Hematopoietic multipotent progenitor cell treated with erythropoietin and hydrocortisone succinate and interleukin-3 and kit ligand, for 17 days (in vitro differentiated cells): ENCODE data around the gene S100PBP.

ENCODE experiments used
- DNase-seq: peaks from one replicate; pipeline ENCODE4 v3.0.0-alpha.2; 2015; ENCODE audit warnings: low spot score

The S100PBP gene

DNA sequence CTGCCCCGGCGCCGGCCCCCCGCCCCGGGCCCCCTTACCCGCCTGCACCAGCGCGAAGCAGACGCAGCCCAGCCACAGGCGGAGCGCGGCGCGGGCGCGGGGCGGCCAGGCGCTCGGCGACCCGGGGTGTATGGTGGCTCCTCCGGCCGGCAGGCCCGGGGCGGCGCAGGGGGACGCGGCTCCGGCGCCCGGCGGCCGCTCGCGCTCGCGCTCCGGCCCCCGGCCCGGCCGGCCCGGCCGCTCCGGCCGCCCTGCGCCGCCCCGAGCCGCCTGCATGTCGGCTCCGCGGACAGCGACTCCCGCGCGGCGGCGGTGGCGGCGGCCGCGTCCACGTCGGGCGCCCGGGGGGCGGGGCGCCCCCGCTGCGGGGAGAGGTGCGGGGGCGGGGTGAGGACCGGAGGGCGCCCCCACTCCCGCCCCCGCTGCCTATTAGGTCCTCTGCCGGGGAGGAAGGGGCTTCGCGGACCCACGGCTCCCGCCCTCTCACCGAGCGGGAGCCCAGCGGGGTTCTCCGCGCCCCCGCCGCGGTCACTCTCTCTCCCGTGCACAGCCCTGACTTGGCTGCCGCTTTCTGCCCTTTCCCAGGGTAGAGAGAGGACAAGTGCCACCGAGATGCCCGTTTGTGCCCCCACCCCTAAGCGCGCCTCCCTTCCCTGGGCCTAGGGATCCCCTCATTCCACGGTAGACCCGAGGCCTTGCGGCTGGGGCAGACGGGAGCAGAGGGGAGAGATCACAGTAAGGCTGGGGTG, 53.3 kb downstream of the S100PBP start, which contains the start of gene FNDC5:
TSS of gene FNDC5 (minus strand) at position 298 of the 749 bp plus-strand sequence.
- no peak for DNase-seq

DNA sequence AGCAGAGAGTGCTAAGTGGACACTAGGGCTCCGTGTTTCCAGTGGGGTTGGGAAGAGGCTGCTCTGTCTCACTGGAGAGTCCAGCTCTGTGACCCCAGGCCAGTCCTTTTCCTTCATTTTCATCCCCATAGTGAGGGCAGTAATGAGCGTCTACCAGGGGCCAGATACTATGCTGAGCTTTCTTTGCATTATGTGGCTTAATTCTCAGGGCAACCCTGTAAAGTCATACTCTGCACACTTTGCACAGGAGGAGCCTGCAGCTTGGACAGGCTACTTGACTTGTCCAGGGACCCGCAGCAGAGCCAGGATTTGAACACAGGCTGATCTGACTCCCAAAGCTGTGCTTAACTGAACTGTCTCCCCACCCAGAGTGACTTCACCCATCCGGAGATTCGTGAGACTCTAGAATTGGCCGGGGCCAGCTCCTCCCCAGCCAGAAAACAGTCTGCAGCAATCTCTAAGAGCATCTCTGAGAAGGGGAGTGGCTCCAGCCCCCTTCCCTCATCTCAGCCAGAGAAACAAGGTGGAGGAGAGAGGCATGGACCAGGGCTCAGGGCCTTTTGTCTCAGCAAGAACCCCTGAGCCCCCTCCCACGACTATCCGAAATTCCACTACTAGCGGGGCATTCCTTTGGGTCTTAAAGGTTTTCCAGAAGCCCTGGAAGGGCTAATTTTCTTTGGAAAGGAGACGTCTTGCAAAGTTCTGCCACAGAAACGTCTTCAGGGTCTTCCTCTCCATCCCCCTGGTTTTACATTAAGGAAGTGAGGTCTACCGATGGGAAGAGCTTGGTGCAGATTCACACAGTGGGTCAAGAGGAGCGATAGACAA, 54.1 kb downstream of the S100PBP start:
- DNase-seq, result no peak

DNA sequence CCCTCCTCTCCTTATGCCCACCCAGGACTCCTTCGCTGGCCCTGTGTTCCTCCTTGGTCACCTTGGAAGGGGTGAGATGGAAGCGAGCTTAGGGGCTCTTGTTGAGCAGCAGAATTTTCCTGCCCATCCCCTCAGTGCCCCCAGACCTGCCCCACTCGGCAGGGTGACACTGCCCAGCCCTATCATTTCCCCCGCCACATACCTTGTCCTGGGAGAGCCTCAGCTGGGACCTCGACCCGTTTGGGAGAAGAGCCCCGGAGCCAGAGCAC, 54.7 kb downstream of the S100PBP start:
- no peak for DNase-seq

DNA sequence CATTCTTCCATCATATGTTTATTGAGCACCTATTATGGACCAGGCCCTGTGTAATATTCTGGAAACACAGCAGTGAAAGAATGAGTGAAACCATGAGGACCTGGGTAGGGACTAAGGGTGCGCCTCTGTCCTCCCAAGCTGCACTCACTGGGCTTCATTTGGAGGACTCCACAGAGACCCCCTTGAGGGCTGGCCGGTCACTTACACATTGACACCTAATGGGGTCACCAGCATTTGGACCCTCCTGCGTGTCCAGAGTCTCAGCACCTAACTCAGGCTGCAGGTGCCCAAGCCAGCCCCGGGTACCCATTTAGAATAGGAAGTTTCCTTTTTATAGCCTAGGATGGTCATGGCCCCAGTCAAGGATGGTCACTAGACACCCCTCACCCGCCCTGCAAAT, 56.0 kb downstream of the S100PBP start:
- no peak for DNase-seq

DNA sequence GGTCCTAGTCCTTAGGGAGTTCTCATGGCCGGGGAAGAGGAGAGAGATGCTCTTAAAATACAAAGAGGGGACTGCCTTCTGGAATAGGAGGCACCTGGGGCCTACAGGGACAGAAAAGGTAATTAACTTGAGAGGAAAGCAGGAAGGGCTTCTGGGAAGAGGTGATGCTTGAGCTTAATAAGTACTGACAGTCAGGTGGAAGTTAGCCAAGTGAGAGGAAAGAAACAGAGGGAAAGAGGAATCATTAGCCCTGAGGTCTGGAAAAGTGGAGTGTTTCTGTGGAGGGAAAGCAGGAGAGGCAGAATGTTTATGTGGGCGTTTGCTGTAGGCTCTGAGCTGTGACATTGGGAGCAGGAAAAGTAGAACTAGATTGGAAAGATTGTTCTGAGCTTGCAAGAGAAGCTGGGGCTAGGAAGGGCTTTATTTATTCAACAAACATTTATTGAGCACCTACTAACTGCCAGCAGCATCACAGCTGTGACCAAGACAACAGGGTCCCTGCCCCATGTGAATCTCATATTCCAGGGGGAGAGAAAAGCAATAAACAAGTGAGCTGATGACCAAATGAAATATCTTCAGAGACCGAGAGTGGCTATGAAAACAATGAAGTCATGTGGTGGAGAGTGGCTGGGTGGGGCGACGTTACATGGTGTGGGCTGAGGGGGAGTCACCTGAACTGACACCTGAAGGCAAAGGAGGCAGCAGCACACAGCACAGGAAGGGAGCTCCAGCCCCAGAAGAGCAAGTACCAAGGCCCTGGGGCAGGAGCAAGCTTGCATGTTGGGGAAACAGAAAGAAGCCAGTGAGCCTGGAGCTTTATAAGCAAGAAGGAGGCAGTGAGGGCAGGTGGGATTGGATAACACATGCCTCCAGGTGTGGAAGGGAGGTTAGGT, 57.7 kb downstream of the S100PBP start:
- no peak for DNase-seq

DNA sequence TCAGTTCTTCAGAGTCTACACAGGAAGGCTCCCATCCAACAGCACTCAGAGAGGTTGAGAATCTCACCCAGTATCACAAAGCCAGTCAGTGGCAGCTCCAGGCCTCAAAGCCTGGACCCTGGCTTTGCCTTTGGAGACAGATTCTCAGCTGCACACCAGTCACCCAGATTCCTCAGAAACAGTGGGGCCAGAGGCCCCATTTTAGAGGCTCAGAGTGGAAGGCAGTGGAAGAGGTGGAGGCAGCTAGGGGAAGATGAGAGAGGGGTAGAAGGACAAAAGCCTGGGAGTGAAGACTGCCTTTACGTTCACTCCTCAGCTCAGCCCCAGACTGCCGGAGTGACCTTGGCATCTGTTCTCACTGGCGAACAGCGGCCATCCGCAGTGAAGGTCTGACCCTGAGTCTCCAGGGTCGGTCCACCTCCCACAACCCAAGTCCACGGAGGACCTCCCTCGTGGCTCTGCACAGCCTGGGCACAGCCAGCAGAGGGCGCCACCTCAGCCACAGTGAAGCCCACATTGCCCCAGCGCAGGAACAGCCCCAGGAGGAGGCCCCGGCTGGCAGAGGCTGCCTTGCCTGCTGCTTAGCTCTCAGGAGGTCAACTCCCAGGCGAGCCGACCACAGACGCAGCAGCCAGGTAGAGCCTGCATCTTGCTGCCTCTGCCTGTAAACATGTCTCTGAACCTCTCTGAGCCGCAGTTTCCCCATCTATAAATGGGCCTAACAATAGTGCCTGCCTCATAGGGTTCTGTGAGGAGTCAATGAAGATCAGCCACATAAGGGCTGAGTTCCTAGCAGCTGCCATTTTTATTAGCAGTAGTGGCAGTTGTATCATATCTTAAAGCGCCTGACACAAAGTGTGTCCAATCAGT, 59.1 kb downstream of the S100PBP start:
- peak; percentile 62 for DNase-seq

DNA sequence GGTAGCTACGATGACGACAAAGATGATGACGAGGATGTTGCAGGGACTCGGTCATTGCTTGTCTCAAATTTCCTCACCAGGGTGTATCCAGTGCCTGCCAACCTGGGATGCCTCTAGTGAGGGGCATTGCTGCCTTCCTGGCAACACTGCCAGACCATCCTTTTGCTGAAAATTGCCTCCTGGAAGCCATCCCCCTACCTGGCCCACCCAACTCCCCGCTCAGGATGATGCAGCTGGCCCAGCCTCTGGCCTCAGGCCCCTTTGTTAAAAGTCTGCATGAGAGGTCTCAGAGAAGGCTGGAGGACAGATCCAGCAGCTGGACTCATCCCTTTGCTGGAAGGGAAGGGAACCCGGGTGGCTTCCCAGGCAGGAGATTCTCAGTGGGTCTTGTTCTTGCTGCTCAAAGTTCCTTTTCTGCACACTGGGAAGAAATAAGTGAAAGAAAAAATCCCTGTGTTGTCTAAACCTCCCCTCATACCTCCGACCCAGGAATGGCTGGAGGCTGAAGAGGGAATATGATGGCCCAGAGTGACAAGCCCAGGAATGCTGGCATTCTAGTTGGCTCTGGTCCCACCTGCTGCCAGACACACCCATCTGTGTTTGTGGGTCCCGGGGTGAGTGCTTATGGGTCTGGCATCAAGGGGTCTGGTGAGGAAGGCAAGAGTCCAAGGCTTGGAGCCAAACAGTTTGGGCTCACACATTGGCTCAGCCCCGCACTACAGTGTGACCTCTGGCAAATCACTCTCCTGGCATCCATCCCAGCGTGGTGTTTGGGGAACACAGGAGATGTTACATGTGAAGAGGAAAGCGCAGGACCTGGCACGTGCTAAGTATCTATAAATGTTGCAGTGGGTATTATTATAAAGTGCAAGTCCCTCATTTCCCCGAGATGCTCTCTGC, 60.0 kb downstream of the S100PBP start:
- no peak for DNase-seq

DNA sequence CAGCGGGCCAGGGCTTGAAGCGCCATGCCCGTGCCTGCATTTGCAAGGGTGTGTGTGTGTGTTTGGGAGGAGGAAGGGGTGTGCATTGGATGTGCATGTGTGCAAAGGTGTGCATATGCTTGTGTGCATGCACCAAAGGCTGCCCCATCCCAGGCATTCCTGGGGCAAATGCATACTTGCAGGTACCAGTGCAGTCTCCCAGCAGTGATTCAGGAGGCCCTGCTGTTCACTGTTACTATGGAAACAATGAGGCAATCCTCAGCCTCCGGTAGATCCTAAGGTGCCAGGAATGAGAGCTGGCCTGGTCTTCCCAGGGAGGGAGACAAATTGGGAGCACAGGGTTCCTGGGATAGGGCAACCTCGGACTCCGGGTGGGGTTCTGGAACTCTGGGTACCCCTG, 60.7 kb downstream of the S100PBP start:
- no peak for DNase-seq

DNA sequence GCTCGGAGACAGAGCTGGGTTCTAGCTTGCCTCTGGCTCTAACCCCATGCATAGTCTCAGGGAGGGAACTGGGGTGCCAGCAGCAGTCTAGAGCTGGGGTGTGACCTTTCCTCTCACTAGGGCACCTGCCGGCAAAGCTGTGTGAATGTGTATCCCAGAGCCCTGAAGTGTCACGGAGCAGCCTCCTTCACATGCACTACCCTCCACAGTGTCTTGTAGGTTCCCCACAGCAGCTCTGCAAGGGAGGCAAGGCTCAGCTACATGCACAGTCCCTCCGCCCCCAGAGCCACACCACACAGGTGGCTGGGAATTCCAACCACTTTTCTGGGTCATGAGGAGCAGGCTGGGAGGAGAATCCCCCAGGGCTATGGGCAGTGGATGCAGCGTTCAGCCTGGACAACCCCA, 61.2 kb downstream of the S100PBP start:
- no peak for DNase-seq

DNA sequence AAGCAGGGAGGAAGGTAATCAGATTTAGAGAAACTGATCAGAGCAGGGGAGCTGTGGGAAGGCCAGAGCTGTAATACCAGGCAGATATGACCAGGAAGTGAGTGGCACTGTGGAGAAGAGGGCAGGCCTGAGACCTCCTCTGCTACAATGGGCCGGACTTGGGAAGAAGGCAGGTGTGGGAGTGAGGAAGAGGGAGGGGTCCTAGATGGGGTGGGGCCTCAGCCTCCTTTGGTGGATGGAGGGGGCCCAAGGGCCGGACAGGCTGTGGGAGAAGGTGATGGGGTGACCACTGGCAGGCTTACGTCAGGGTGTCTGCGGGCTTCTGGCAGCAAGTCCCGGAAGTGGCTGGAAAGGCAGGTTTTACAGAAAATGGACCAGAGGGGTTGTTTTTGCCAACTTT, 63.8 kb downstream of the S100PBP start:
- no peak for DNase-seq

DNA sequence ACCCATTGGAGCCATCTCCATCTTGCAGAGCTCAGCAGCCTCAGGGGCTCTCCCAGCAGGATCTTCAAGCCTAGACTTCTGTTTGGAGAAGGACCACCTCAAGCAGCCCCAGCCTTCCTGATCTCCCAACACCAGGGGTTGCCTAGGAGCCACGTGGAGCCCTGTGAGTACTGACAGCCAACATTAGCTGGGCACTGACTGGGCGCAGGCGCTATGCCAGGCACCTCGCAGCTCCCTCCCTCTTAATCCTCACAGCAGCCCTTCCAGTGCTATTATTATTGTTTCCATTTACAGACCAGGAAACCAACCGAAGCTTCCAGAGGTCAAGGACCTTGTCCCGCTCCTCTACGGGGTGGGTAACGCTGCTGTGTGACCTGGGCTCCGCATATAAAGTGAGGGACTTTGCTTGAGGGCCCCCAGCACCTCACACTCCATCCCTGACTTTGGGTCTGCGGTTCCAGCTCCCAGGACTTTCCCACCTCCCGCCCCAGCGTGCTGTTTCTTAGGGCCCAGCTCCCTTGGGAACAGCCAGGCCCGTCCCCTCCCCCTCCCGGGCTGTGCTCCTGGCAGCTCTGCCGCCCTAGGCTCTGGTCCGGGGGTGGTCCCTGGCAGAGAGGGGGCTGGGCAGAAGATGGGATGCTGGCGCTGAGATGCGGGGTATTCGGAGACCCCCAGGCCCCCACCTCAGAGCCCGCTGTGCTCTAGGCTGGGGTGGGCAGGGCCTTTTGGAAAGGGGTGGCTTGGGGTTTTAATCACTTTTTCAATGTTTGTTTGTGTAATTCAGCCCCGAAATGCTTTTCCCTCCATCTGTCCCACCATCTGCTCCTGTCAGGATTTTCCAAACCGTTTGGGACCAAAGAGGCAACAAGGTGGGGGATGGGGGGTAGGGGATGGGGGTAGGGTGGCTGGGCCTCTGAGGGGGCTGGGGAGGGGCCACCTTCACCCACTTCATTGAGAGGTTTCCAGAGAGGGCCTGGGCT, 64.7 kb downstream of the S100PBP start:
- DNase-seq, result no peak

DNA sequence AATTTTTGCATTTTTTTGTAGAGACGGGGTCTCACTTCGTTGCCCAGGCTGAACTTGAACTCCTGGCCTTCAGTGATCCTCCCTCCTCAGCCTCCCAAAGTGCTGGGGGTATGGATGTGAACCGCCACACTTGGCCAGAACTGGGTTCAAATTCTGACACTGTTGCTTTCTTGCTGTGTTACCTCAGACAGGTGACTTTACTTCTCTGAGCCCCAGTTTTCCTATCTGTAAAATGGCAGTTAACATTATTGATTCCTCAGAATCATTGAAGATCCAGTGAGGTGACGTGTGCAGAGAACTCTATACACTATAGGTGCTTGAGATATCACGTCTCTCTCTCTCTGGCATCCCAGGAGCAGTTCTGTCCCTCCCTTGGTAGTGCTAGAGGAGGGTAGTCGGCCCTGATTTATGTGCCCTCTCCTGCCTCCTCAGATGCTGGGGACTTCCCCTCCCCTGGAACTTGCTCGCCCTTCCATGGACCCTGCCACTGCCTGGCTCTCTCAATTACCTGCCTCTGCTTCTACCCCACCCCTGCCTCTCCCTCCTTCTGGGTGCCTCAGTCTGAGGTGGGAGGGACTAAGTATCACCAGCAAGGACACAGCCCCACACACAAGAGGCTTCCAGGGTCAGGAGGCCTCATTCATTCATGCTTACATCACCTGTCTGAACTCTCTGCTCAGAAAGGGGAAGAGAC, 66.0 kb downstream of the S100PBP start:
- no peak for DNase-seq

DNA sequence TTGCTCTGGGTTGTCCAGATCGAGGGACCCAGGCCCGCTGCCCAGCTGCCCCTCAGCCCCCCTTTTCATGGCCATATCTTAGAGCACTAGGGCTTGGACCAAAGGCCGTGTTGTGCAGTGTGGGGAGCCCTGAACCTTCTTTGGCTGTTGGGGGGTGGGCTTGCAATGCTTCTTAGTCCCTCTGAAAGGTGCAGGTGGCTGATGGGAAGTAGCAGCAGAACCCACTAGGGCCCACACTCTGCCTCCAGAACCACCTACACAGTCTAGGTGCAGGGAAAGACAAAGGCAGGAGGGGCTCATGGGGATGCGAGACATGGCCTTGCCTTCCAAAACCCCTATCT, 66.5 kb downstream of the S100PBP start:
- no peak for DNase-seq

DNA sequence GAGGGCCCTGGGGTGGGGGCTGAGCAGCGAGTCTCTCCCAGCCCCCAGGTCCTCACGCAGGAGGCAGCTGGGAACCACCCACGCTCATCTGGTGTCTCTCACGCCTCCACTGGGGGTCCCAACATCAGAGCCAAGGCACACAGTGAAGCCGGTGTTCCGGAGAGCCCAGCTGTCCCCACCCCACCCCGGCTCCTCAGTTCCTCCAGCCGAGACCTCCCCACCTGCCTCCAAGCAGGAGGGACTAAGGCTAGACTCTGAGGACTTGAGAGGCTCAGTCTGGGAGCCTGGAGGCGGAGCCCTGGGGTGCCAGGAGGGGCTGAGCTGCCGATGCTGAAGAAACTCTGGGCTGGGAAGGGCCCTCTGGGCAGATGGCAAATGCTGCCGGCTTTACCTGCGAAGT, 67.3 kb downstream of the S100PBP start:
- no peak for DNase-seq

DNA sequence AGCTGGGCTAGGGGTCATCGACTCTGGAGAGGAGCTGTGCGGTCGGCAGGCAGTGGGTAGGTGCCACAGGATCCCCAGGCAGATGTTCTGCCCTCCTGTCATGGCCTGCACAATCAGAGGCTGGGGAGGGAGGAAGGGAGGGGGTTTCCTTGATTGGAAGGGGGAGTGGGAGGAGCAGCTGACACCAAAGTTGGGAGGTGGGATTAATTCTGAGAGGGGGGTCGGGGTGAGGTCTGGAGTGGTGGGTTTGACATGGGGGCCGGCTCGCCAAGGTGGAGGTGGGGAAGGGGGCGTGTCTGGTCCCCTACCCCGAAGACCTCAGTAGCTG, 68.2 kb downstream of the S100PBP start:
- DNase-seq, result no peak

DNA sequence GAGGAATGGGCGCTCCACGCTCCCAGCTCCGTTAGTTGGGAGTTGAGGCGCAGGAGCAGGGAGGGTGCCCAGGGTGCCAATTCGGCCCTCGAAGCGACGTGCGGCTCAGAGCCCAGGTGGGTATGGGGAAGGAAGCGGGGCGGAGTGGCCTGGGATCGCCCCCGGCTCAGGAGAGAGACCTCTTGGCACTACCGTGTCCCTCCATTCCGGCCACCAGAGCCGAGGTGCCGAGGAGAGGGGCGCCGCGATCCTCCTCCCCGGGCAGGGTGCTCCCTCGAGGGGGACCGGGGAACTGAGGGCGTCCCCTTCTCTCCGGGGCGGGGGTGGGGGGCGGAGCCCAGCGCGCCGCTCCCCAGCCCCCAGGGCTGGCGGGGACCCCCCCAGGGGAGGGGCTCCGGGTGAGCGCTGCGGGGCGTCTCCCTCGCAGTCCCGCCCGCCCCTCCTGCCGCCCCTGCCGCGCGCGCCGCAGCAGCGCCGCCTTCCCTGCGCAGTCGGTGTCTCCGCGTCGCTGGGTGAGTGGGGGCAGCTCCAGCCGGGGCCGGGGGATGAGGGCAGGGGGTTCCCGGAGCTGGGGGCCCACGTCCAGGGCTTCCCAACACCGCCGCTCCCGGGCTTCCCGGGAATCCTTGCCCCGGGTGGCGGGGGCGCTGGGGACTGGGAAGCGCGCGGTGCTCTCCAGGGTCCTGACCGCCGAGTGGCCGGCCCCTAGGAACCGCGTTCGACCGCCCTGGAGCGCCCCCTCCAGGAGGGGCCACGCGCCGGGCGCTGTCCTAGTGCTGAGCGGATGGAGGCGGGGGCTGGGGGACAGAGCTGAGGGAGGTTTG, 68.8 kb downstream of the S100PBP start, which contains the start of gene HPCA:
TSS of gene HPCA (plus strand) at position 488 of the 824 bp plus-strand sequence. CDS start 2,408 bp downstream, outside the sequence.
- DNase-seq, result no peak

DNA sequence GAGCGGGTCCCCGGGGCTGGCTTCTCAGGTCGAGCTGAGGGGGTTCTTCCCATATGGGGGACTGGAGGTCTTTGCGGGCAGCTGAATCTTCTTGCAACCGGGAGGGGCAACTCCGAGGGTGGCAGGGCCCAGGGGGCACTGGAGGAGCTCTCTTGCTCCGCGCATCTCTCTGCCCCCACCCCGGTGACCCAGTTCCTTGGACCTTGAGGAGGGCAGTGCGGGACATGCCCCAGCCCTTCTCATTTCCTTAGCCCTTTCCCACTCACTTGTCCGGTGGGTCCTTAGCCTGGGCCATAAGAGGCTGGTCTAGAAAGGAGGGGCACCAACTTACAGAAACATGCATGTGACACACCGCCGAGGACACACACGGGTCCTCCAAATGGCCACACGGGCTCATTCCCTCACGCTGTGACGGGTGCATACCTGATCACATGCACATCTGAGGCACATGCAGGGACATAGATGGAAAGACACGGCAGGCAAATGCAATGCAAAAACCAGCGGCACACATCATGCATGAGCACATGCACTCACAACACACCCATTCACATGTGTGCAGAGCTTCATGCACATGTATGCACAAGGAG, 69.5 kb downstream of the S100PBP start:
- no peak for DNase-seq

DNA sequence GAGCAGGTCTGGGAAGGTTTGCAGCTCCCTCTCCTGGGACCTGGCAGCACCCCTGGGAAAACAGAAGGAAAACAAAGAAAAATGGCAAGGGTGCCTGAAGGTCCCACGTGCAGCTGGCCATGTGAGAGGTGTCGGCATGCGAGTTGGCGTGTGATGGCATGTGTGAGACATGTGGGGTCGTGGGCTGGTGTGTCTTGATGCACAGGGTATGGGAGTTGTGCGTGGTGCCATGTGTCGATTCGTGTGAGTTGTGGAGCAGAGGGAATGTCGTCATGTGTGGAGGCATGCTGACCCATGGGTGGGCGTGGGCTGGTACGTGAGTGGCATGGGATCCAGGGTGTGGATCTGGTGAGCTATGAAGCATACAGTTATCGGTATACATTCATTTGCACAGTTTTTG, 70.2 kb downstream of the S100PBP start:
- no peak for DNase-seq
